GM12878 (cell line): ENCODE measurements around the gene NRXN3.

Experiments
- NRF1 ChIP-seq: conservative IDR thresholded peaks from 2 replicates; pipeline ENCODE4 v1.6.1; 2011; ENCODE audit warnings: mild to moderate bottlenecking, low read depth, low read length, improper control_type of control experiment
- TF ChIP-seq, protein P1 (sequence below): IDR thresholded peaks from 2 replicates; pipeline ENCODE4 v1.6.1; 2011; ENCODE audit warnings: low read depth, mild to moderate bottlenecking, low read length, moderate library complexity, borderline replicate concordance; ENCODE audit errors: extremely low read depth

DNA sequence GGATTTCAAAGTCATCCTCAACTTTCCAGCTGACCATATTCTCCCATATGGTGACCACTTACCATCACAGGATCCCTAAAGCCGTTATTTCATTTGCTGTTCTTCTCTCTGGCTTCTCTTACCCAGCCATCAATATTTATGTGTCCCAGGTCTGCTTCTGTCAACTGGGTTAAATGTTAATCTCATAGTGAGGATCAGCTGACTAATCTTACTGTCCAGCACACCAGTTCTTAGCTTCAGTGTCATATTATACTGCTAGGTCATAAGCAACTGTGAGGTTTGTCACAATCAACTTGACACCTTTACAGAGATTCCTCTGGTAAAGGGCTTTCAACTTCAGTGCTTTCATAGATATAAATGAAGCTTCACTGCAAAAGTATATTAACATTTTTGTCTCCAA lies 1746.7 kb downstream of the NRXN3 start:
- no peak for TF ChIP-seq NRF1
- TF ChIP-seq, protein P1, sequence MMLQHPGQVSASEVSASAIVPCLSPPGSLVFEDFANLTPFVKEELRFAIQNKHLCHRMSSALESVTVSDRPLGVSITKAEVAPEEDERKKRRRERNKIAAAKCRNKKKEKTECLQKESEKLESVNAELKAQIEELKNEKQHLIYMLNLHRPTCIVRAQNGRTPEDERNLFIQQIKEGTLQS, result no peak
